MCF 10A (cell line): ENCODE measurements around the gene KRT12. TPM values are rescaled to one million over a fixed set of nuclear protein-coding genes. Genes with fewer than 3 reads are reported as not detected.

ENCODE experiments used
- BruUV-seq: library from RNA; stranded (reverse); fragments of 400-500 nt; replicated peaks from 2 replicates; lab custom pipeline; 2021; lab: Mats Ljungman, UMichigan
- CTCF ChIA-PET: fragments of 300-600 bp; sonication (Branson Sonifier 250); formaldehyde crosslinking; extraction: SDS; loops from one replicate; lab custom pipeline; 2021; ENCODE audit warnings: antibody characterized with exemption, inconsistent platforms; lab: Yijun Ruan, JAX
- POLR2A ChIA-PET: fragments of 300-600, 350-650 bp; sonication (Branson Sonifier 250); formaldehyde crosslinking; extraction: SDS; loops from one replicate; lab custom pipeline; 2020; ENCODE audit warnings: antibody characterized with exemption, inconsistent platforms; lab: Yijun Ruan, JAX
- DNase-seq: peaks from one replicate; pipeline ENCODE4 v3.0.0-alpha.2; 2018; ENCODE audit not compliant: unreplicated experiment
- H3K27ac Mint-ChIP-seq: one replicate; pipeline ENCODE4 v1.8.0; 2022; ENCODE audit warnings: mild to moderate bottlenecking, low read depth, mixed read lengths; ENCODE audit not compliant: unreplicated experiment
- H3K27me3 Mint-ChIP-seq: one replicate; pipeline ENCODE4 v1.8.0; 2022; ENCODE audit warnings: mixed read lengths; ENCODE audit not compliant: insufficient read depth, unreplicated experiment
- H3K36me3 Mint-ChIP-seq: one replicate; pipeline ENCODE4 v1.8.0; 2022; ENCODE audit warnings: mild to moderate bottlenecking, moderate library complexity, mixed read lengths; ENCODE audit not compliant: insufficient read depth, unreplicated experiment
- H3K4me1 Mint-ChIP-seq: one replicate; pipeline ENCODE4 v1.8.0; 2022; ENCODE audit warnings: mixed read lengths; ENCODE audit not compliant: insufficient read depth, unreplicated experiment
- H3K4me3 Mint-ChIP-seq: one replicate; pipeline ENCODE4 v1.8.0; 2022; ENCODE audit warnings: mild to moderate bottlenecking, moderate library complexity, mixed read lengths; ENCODE audit not compliant: unreplicated experiment
- H3K9me3 Mint-ChIP-seq: one replicate; pipeline ENCODE4 v1.8.0; 2022; ENCODE audit warnings: mixed read lengths; ENCODE audit not compliant: unreplicated experiment
- intact Hi-C: fragments of 100-400 bp; cut with micrococcal nuclease; formaldehyde crosslinking; loops from 2 replicates; pipeline ENCODE4 v1.14.1; 2022
- total RNA-seq: library from RNA; stranded (reverse); gene quantifications from 2 replicates; pipeline ENCODE4 v1.2.3, GENCODE V29; 2022
- TF ChIP-seq, protein P1 (sequence below): fragments of 200-600 bp; IDR thresholded peaks from one replicate; pipeline ENCODE4 v1.8.0; 2022; ENCODE audit warnings: antibody characterized with exemption, mild to moderate bottlenecking; ENCODE audit not compliant: unreplicated experiment

KRT12 gene
- total RNA-seq, 1 experiment from 2014 or later: not detected

DNA sequence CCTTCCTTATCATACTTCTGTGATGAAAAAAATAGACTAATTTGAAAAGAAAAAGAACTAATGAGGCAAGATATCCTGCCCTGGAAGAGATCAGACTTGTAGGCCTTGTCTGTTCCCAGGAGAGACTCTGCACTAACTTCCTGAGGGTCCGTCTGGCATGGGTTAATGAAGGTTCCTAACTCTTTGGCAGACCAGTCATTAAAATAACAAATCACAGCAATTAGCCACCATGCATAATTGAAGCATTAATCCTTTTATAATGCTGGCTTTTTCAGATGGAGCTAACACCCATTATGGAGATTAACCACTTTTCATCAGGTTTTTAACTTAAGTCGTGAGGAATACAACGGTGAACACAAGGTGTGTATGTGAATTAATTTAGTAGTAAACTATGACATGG is 34.2 kb downstream of the KRT12 start:
- POLR2A ChIA-PET: interaction anchor here (0.6 to 12.6 kb wide), 8 partner anchors 10 to 686 kb away, joined by 3 to 352 read pairs (median 4); partner anchors contain the start of gene KRT15
- no TSS peak for BruUV-seq
- H3K4me1 Mint-ChIP-seq: peaks cover 21% of the 10 kb centered on the region
- no peaks in the 10 kb centered on the region for H3K27me3 Mint-ChIP-seq
- no peak for DNase-seq
- intact Hi-C loops: no loop called here
- CTCF ChIA-PET: interaction anchor here (0.9 to 1.1 kb wide), 2 partner anchors 830 to 863 kb away, joined by 3 to 4 read pairs; no protein-coding TSS in a partner anchor
- peaks cover 25% of the 10 kb centered on the region for H3K36me3 Mint-ChIP-seq
- no peak overlapping the region for H3K4me3 Mint-ChIP-seq
- peak overlapping the region; percentile 59 for H3K27ac Mint-ChIP-seq
- H3K9me3 Mint-ChIP-seq: no peaks in the 10 kb centered on the region
- TF ChIP-seq, protein P1, sequence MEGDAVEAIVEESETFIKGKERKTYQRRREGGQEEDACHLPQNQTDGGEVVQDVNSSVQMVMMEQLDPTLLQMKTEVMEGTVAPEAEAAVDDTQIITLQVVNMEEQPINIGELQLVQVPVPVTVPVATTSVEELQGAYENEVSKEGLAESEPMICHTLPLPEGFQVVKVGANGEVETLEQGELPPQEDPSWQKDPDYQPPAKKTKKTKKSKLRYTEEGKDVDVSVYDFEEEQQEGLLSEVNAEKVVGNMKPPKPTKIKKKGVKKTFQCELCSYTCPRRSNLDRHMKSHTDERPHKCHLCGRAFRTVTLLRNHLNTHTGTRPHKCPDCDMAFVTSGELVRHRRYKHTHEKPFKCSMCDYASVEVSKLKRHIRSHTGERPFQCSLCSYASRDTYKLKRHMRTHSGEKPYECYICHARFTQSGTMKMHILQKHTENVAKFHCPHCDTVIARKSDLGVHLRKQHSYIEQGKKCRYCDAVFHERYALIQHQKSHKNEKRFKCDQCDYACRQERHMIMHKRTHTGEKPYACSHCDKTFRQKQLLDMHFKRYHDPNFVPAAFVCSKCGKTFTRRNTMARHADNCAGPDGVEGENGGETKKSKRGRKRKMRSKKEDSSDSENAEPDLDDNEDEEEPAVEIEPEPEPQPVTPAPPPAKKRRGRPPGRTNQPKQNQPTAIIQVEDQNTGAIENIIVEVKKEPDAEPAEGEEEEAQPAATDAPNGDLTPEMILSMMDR: no peak

DNA sequence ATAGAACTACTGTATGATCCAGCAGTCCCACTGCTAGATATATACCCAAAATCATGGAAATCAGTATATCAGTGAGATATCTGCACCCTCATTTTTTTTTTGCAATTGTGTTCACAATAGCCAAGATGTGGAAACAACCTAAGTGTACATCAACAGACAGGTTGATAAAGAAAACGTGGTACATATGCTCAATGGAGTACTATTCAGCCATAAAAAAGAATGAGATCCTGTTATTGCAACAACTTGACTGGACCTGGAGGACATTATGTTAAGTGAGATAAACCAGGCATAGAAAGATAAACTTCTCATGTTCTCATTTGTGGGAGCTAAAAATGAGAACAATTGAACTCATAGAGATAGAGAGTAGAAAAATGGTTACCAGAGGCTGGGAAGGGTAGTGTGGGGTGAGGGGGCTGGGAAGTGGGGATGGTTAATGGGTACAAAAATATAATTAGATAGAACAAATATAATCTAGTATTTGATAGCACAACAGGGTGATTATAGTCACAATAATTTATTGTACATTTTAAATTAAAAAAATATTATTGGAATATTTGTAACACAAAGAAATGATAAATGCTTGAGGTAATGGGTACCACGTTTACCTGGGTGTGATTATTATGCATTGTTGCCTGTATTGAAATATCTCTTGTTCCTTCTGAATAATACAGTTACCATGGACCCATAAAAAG is 36.8 kb downstream of the KRT12 start:
- DNase-seq: no peak
- ChIA-PET CTCF (interaction anchor here (1.0 kb wide), 1 partner anchor 838 kb away, joined by 3 read pairs; no protein-coding TSS in a partner anchor), POLR2A (interaction anchor here (0.7 to 12.6 kb wide), 9 partner anchors 9 to 824 kb away, joined by 3 to 352 read pairs (median 4); no protein-coding TSS in a partner anchor)
- Mint-ChIP-seq H3K4me3 (no peak overlapping the region), H3K36me3 (peaks cover 13% of the 10 kb centered on the region), H3K9me3 (peaks cover 5% of the 10 kb centered on the region), H3K27ac (peak overlapping the region; percentile 94), H3K4me1 (peaks cover 41% of the 10 kb centered on the region), H3K27me3 (no peaks in the 10 kb centered on the region)
- intact Hi-C loops: no loop called here
- BruUV-seq: no TSS peak
- TF ChIP-seq, protein P1: no peak

DNA sequence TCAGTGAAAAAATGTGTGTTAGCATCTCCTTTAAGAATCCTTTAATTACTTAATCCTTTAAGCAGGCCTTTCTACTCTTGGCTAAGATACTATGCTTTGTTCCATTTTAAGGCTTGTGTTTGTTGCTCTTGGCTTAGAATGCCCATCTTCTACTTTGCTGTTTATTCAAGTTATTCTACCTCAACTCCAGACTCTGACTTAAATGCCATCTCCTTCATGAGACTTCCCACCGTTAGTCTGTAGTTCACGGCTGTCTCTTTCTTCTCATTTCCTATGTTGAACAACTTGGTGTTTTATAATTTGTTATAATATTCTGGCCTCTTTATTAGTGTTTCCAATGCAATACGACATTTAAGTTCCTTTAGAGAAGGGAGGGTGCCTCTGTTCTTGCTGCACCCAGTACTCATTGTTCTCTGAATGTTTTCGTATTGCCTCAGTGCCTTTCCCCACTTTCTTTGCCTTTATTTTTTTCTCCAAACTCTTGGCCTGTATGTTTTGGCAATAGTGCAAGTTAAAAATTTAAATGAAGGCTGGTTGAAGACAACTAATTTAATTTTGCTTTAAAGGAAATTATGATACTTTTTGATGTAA is 38.5 kb downstream of the KRT12 start:
- BruUV-seq: TSS peak; percentile 73
- POLR2A ChIA-PET: interaction anchor here (0.7 to 12.6 kb wide), 19 partner anchors 8 to 960 kb away, joined by 3 to 352 read pairs (median 4); partner anchors contain the start of genes EIF1, KRT17 and TOP2A
- peak overlapping the region; percentile 64 for H3K4me3 Mint-ChIP-seq
- peaks cover 6% of the 10 kb centered on the region for H3K36me3 Mint-ChIP-seq
- peak overlapping the region; percentile 94 for H3K27ac Mint-ChIP-seq
- CTCF ChIA-PET: interaction anchor here (0.6 to 1.5 kb wide), 2 partner anchors 8 to 27 kb away, joined by 3 to 4 read pairs; no protein-coding TSS in a partner anchor
- no peaks in the 10 kb centered on the region for H3K27me3 Mint-ChIP-seq
- H3K4me1 Mint-ChIP-seq: peaks cover 41% of the 10 kb centered on the region
- intact Hi-C loops: no loop called here
- DNase-seq: peak; percentile 55
- TF ChIP-seq, protein P1: no peak
- peaks cover 5% of the 10 kb centered on the region for H3K9me3 Mint-ChIP-seq
